HG02678 (cell line): Measurements from ENCODE around the gene DMAP1.
"Not testable (repeated sequence)": the region's sequence is repeated elsewhere in the genome, so short reads cannot be mapped to it uniquely, and the experiment has no call there.

Source experiments
- ATAC-seq: cut with Tn5 transposase; IDR thresholded peaks from one replicate; pipeline ENCODE4 v1.9.1; 2021; ENCODE audit warnings: mild to moderate bottlenecking, moderate library complexity; ENCODE audit not compliant: unreplicated experiment

The DMAP1 gene, protein sequence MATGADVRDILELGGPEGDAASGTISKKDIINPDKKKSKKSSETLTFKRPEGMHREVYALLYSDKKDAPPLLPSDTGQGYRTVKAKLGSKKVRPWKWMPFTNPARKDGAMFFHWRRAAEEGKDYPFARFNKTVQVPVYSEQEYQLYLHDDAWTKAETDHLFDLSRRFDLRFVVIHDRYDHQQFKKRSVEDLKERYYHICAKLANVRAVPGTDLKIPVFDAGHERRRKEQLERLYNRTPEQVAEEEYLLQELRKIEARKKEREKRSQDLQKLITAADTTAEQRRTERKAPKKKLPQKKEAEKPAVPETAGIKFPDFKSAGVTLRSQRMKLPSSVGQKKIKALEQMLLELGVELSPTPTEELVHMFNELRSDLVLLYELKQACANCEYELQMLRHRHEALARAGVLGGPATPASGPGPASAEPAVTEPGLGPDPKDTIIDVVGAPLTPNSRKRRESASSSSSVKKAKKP

GRCh38 chr1:44213222-44214112 lies at the start of gene DMAP1:
Gene DMAP1 (plus strand): TSS chr1:44213471. CDS start chr1:44213754, 283 bp downstream.
- ATAC-seq: peak; percentile 74

GRCh38 chr1:44168520-44169098 lies 44.7 kb upstream of the DMAP1 start:
- ATAC-seq: no peak

DNA sequence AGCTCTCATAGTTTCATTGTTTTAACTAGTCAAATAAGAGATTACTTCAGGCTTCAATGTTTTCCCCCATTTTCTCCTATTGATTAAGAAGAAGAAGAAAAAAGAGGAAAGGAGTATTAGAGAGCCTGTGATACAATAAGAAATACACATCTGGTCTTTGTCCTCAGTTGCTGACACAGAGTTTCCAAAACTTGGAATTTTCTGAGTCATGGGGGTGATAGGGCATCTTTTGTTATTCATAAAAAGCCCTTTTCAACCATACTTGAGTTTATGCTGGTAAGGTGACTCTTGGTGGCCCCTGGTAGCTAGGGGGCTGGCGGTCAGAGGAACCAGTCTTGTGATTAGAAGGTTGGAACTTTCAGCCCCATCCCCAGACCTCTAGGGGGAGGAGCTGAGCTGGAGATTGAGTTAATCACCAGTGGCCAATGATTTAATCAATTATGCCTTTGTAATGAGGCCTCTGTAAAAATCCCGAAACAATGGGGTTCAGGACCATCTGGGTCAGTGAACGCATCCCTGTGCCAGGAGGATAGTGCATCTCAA lies 42.9 kb upstream of the DMAP1 start:
- ATAC-seq: no peak

DNA sequence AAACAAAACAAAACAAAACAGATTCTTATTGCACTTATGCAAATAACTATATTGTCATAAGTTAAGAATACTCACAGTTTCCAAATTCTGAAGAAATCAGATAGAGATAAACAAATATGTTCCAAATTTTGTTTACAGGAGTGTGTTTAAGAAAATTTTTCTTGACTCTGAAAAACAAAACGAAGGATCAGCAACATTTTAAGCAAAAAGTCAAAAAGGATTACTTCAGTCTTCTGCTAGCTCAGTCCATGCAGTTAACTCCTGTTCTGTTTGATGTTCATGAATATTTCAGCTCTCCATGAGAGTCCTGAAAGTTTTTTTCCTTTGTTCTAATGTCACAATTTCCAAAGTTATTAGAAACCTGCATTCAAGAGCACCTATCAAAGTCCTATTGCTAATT lies 38.6 kb upstream of the DMAP1 start:
- no peak for ATAC-seq

- no peak for ATAC-seq
Measured at GRCh38 chr1:44200336-44200735, 12.9 kb upstream of the DMAP1 start.

- not testable (repeated sequence) for ATAC-seq
Measured at GRCh38 chr1:44206545-44206944, 6.7 kb upstream of the DMAP1 start.

- ATAC-seq: no peak
Measured at GRCh38 chr1:44208226-44208625, 5.0 kb upstream of the DMAP1 start.

- no peak for ATAC-seq
Measured at GRCh38 chr1:44210595-44210994, 2.7 kb upstream of the DMAP1 start.

DNA sequence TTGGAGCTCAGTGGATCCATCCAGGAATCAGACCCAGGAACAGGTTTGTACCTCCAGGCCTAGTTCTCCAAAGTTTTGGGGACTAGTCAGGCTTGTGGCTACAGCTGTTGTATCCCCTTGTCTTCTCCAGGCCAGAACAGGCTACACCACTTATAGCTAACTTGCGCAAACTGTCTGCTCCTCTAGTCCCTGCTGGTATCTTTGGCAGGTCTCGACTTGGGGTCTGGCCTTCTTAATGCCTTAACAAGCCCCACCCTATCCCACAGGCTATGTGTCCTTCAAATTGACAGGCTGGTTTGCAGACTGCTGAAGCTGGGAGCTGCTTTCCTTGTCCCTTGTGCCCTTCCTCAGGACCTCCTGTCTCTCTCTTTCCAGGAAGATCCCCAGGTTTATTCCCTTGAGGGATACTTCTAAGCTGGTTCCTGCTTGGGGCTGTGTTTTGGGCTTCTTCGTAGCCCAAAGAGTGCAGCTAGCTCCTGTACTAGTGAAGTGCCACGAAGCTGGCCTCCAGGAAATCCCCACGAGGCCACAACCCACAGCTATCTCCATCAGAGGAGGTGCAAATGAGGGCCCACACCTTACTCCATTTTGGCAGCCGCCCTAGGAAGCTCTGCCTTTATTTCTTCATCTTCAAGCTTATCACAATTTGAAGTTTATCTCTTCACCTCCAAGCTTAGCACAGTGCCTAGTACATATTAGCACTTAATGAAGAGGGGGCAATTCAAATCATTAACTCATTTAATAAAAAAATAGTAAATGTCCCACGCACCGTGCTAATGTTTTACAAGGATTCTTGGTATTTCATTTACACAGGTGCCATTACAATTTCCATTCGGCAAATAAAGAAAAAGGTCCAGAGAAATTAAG lies 683 bp upstream of the DMAP1 start:
- no peak for ATAC-seq

- ATAC-seq: peak; percentile 35
Measured at GRCh38 chr1:44217809-44218410, 4.6 kb downstream of the DMAP1 start.

DNA sequence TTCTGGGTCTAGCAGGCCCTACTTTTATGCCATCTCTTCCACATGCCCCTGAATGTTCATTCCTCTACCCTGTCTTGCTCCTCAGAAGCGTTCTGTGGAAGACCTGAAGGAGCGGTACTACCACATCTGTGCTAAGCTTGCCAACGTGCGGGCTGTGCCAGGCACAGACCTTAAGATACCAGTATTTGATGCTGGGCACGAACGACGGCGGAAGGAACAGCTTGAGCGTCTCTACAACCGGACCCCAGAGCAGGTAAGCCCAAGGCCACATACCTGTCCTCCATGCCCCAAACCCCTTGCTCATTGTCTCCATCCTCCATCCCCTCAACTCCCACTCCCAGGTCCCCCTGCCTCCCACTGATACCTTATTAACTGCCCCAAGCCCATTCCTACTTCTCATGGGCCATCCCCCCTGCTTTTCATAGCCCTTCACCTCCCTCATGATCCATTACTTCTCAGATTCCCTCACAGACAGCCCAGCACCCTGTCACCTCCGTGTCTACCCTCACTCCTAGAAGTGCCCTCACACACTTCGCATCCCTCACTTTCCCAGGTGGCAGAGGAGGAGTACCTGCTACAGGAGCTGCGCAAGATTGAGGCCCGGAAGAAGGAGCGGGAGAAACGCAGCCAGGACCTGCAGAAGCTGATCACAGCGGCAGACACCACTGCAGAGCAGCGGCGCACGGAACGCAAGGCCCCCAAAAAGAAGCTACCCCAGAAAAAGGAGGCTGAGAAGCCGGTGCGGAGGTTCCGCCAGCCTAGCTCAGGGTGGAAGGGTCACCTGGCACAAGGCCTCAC lies 5.4 kb downstream of the DMAP1 start:
- no peak for ATAC-seq

- no peak for ATAC-seq
Measured at GRCh38 chr1:44219301-44219626, 6.0 kb downstream of the DMAP1 start.

GRCh38 chr1:44220001-44220751 lies 6.9 kb downstream of the DMAP1 start:
- no peak for ATAC-seq

- ATAC-seq: no peak
Measured at GRCh38 chr1:44220755-44221154, 7.5 kb downstream of the DMAP1 start.

GRCh38 chr1:44221769-44222168 lies 8.5 kb downstream of the DMAP1 start:
- no peak for ATAC-seq

GRCh38 chr1:44222397-44223186 lies 9.3 kb downstream of the DMAP1 start:
- no peak for ATAC-seq

DNA sequence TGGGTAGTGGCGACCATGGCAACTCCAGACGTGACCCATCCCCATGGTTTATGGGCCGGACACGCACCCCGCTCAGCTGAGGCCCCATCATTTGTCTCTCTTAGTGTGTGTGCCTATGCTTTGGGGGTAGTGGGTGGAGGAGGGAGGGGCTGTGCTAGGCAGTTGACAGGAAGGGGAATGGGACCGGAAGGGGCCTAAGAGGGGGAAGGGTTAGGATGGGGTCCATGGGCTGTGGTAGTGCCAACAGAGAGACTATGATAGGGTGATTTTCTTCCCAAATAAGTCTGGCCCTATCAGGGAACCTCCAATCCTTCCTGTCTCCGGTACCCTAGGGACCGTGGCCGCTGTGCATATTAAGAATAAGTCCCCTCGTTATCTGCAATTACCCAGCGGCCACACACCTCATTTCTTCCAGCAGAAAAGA lies 9.9 kb downstream of the DMAP1 start:
- no peak for ATAC-seq

DNA sequence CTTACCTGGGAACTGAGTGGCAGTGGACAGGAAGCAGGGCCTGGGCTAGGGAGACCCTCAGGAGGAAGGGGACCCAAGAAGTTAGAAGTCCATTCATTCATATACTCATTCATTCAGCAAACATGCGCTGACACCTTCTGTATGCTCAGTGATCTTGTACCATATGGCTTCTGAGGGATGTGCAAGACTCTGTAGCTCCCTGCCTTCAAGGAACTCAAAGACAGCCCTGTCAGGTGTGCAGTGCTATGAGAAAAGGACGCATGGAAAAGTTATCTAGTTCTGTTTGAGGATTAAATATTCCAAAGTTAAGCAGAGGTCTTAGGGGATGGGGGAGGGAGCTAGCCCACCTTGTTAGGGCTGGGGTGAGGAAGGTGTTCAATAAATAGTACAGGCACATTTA lies 12.5 kb downstream of the DMAP1 start:
- ATAC-seq: no peak
